A549 (cell line): Measurements from ENCODE around the gene CTNND1. TPM values are rescaled to one million over a fixed set of nuclear protein-coding genes. Genes with fewer than 3 reads are reported as not detected.

Experiments
- ATAC-seq, 2 experiments: fragments of 200-7000 bp in 1 of 2; fragments of >200 bp in 1 of 2; cut with Nextera tagmentation in 1 of 2; cut with Tn5 transposase in 1 of 2; 3 replicates each; pipeline versions ENCODE4 v1.8.0 to v1.9.1; 2018 to 2020; ENCODE audit warnings: mild to moderate bottlenecking in 1 of 2, moderate library complexity in 1 of 2
- CTCF ChIA-PET: fragments of 300-600 bp; sonication (Branson Sonifier 250); formaldehyde crosslinking; extraction: SDS; loops from one replicate; lab custom pipeline; 2021; ENCODE audit warnings: antibody characterized with exemption, inconsistent platforms; lab: Yijun Ruan, JAX
- POLR2A ChIA-PET: fragments of 350-600 bp; formaldehyde crosslinking; extraction: SDS; loops from one replicate; lab custom pipeline; 2021; ENCODE audit warnings: antibody characterized with exemption, inconsistent platforms; lab: Yijun Ruan, JAX
- DNase-seq, 2 experiments: peaks; one replicate each; pipeline versions ENCODE4 v3.0.0 to v3.0.0-alpha.2; 2011 to 2016; ENCODE audit warnings: low read depth in 1 of 2, low spot score in 1 of 2
- FAIRE-seq: peaks from 2 replicates; lab custom pipeline; 2011; peaks lifted over from hg19 to GRCh38; lab: Jason Lieb, UNC
- H3K27ac ChIP-seq, 2 experiments: fragments of >200 bp; sonication (Bioruptor Twin); formaldehyde crosslinking; 3 replicates each; pipeline ENCODE4 v1.5.1; 2016 to 2017
- H3K4me1 ChIP-seq: fragments of >200 bp; sonication (Bioruptor Twin); formaldehyde crosslinking; 3 replicates; pipeline ENCODE4 v1.6.1; 2016
- H3K4me2 ChIP-seq: fragments of >200 bp; sonication (Bioruptor Twin); formaldehyde crosslinking; 3 replicates; pipeline ENCODE4 v1.6.1; 2016
- H3K4me3 ChIP-seq: fragments of >200 bp; sonication (Bioruptor Twin); formaldehyde crosslinking; 3 replicates; pipeline ENCODE4 v1.5.1; 2016
- H3K9me3 ChIP-seq: fragments of >200 bp; sonication (Bioruptor Twin); formaldehyde crosslinking; 3 replicates; pipeline ENCODE4 v1.6.1; 2016
- BCL3 ChIP-seq: fragments of >200 bp; sonication (Bioruptor Twin); formaldehyde crosslinking; IDR thresholded peaks from 3 replicates; pipeline ENCODE4 v1.6.1; 2016
- EHF ChIP-seq: fragments of 250-450 bp; sonication (Bioruptor Pico); IDR thresholded peaks from 2 replicates; pipeline ENCODE4 v1.5.0; 2020; ENCODE audit warnings: mild to moderate bottlenecking
- ESRRA ChIP-seq: fragments of 150-350 bp; IDR thresholded peaks from 2 replicates; pipeline ENCODE4 v1.6.1; 2014; ENCODE audit warnings: mild to moderate bottlenecking, low read length, borderline replicate concordance
- FOSL2 ChIP-seq, 2 experiments: fragments of 450-650 bp in 1 of 2; fragments of >200 bp in 1 of 2; sonication (Bioruptor Twin) in 1 of 2; formaldehyde crosslinking; IDR thresholded peaks; 2 replicates each; pipeline versions ENCODE4 v1.5.0 to v1.6.1; 2016 to 2020; ENCODE audit warnings: mild to moderate bottlenecking in 1 of 2, moderate library complexity in 1 of 2
- HDAC2 ChIP-seq: fragments of 200-600 bp; sonication (generic); IDR thresholded peaks from 2 replicates; pipeline ENCODE4 v1.6.1; 2016
- HEYL ChIP-seq: fragments of 250-450 bp; sonication (Bioruptor Pico); IDR thresholded peaks from 2 replicates; pipeline ENCODE4 v1.8.0; 2021; ENCODE audit warnings: mild to moderate bottlenecking, moderate library complexity
- JUN ChIP-seq, 2 experiments: fragments of >200 bp; sonication (Bioruptor Twin); formaldehyde crosslinking; IDR thresholded peaks; 2 replicates in 1 of 2; 3 replicates in 1 of 2; pipeline ENCODE4 v1.6.1; 2016 to 2017
- JUNB ChIP-seq: fragments of >200 bp; sonication (Bioruptor Twin); formaldehyde crosslinking; IDR thresholded peaks from 2 replicates; pipeline ENCODE4 v1.6.1; 2016
- KDM1A ChIP-seq: fragments of 200-600 bp; sonication (generic); IDR thresholded peaks from 2 replicates; pipeline ENCODE4 v1.6.1; 2016; ENCODE audit warnings: low read depth, mild to moderate bottlenecking
- NR3C1 ChIP-seq: fragments of >200 bp; sonication (Bioruptor Twin); formaldehyde crosslinking; IDR thresholded peaks from 3 replicates; pipeline ENCODE4 v1.6.1; 2017
- POLR2A ChIP-seq: IDR thresholded peaks from 2 replicates; pipeline ENCODE4 v1.6.1; 2012; ENCODE audit warnings: mild to moderate bottlenecking, low read length
- POLR2AphosphoS2 ChIP-seq: conservative IDR thresholded peaks from 2 replicates; pipeline ENCODE4 v1.6.1; 2012; ENCODE audit warnings: low read length, improper control_type of control experiment, inconsistent platforms
- RAD21 ChIP-seq, 2 experiments: fragments of >200 bp in 1 of 2; sonication (Bioruptor Twin) in 1 of 2; formaldehyde crosslinking in 1 of 2; IDR thresholded peaks in 1 of 2; conservative IDR thresholded peaks in 1 of 2; 2 replicates in 1 of 2; 3 replicates in 1 of 2; pipeline ENCODE4 v1.6.1; 2012 to 2018; ENCODE audit warnings: inconsistent platforms in 1 of 2
- RCOR1 ChIP-seq: fragments of 150-350 bp; IDR thresholded peaks from 2 replicates; pipeline ENCODE4 v1.6.1; 2014; ENCODE audit warnings: antibody characterized with exemption, low read length, low read depth
- RNF2 ChIP-seq: fragments of 200-600 bp; sonication (generic); IDR thresholded peaks from 2 replicates; pipeline ENCODE4 v1.6.1; 2016; ENCODE audit warnings: low read depth, mild to moderate bottlenecking, antibody characterized with exemption, moderate library complexity, borderline replicate concordance
- SMC3 ChIP-seq: fragments of >200 bp; sonication (Bioruptor Twin); formaldehyde crosslinking; IDR thresholded peaks from 3 replicates; pipeline ENCODE4 v1.6.1; 2018; ENCODE audit warnings: inconsistent platforms
- SREBF2 ChIP-seq: fragments of 450-650 bp; IDR thresholded peaks from 2 replicates; pipeline ENCODE4 v1.6.1; 2014; ENCODE audit warnings: mild to moderate bottlenecking, moderate library complexity
- USF2 ChIP-seq: fragments of 450-650 bp; IDR thresholded peaks from 2 replicates; pipeline ENCODE4 v1.6.1; 2014; ENCODE audit warnings: antibody characterized with exemption
- WGBS: methylation state at CpG from one replicate; pipeline ENCODE4 v1.1.6; 2017; ENCODE audit errors: missing lambda C conversion rate; 5-methylcytosine and 5-hydroxymethylcytosine counted together
- polyA plus RNA-seq, 4 experiments: library from polyadenylated mRNA; depleted of rRNA in 3 of 4; stranded (reverse); fragments of >200 nt; fragmentation: RNase III in 1 of 4; extraction: RNeasy Plus Mini Kit Qiagen cat#74134 plus additional on column Dnase treatment in 1 of 4; gene quantifications; 2 replicates in 3 of 4; 3 replicates in 1 of 4; pipeline ENCODE4 v1.2.3, GENCODE V29; 2011 to 2017
- TF ChIP-seq, protein P1 (sequence below): fragments of >200 bp; sonication (Bioruptor Twin); formaldehyde crosslinking; IDR thresholded peaks from 2 replicates; pipeline ENCODE4 v1.6.1; 2016

Gene CTNND1
- polyA plus RNA-seq, 2 of the 4 experiments (the other 2 are of a cell fraction), result 72.8 to 146 TPM

DNA sequence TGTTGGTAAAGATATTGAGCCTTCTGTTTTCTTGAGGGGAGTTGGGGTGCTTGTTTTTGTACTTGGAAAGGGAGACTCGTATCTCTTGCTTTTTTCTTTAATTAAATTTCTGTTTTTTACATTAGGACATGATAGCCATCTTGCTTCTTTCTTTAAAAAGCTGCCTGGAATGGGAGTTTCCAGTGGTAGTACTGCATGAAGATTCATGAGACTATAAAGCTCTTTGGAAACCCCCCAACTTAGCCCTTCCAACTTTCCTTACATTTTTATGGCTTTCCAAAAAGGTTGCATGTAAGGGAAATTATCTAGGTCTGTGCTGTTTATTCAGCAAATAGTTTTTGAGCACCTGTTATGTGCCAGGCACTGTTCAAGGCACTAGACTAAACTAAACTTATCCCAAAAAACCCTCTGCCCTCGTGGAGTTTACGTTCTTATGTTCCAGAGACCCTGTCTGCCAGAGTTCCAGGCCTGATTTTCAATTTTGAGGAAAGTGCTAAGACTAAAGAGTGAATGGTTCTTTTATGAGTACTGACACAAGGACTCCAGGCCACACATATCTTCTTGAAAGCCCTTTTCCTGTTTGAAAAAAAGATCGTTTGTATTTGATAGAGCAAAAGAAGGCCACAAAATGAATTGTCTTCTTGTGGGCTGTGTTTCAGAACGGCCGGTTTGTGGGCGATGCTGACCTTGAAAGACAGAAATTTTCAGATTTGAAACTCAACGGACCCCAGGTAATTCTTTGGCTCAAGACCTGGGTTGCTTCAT, 31.9 kb downstream of the CTNND1 start:
- no peak overlapping the region for H3K4me3 ChIP-seq
- H3K4me1 ChIP-seq, result peaks cover 53% of the 10 kb centered on the region
- POLR2A ChIA-PET, result no interaction called here
- no peak for ATAC-seq
- WGBS, result 88% methylated on average over 8 of the region's 8 CpGs
- TF ChIP-seq HDAC2, result no peak
- no peak for TF ChIP-seq JUNB
- no peak for TF ChIP-seq SMC3
- no peak for TF ChIP-seq POLR2A
- TF ChIP-seq SREBF2, result no peak
- no peak for TF ChIP-seq POLR2AphosphoS2
- no peak for TF ChIP-seq HEYL (CRISPR knock-in tag)
- TF ChIP-seq BCL3, result no peak
- no peak for TF ChIP-seq KDM1A
- TF ChIP-seq, protein P1, sequence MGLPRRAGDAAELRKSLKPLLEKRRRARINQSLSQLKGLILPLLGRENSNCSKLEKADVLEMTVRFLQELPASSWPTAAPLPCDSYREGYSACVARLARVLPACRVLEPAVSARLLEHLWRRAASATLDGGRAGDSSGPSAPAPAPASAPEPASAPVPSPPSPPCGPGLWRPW, result no peak
- TF ChIP-seq JUN (IDR thresholded peaks at IDR 0.05), result no peak
- TF ChIP-seq RCOR1, result no peak
- TF ChIP-seq NR3C1, result no peak
- no peak for TF ChIP-seq RNF2
- TF ChIP-seq RAD21 (conservative IDR thresholded peaks at IDR 0.05 in 1 of 2, IDR thresholded peaks at IDR 0.05 in 1 of 2), result no peak
- TF ChIP-seq FOSL2 (IDR thresholded peaks at IDR 0.05), result no peak
- no peak for TF ChIP-seq FOSL2 (CRISPR knock-in tag; IDR thresholded peaks at IDR 0.05)
- no peak for TF ChIP-seq EHF (CRISPR knock-in tag)
- TF ChIP-seq ESRRA, result no peak
- TF ChIP-seq, all 56 proteins: peak for 0
- Histone ChIP-seq H3K9me3 (no peaks in the 10 kb centered on the region), H3K27ac (peak overlapping the region; percentile 55 to 71; a peak in 5 of 6 replicates), H3K4me2 (peak overlapping the region; percentile 71)
- CTCF ChIA-PET, result interaction anchor here (1.4 to 1.9 kb wide), 2 partner anchors 41 to 42 kb away, joined by 3 to 4 read pairs; partner anchors contain the start of gene BTBD18
- no peak for DNase-seq
- no peak for FAIRE-seq

- ATAC-seq, result peak; percentile 64 to 72
- peak overlapping the region; percentile 57 for H3K4me2 ChIP-seq
- ChIA-PET CTCF (interaction anchor here (0.6 to 12.9 kb wide), 11 partner anchors 9 to 778 kb away, joined by 3 to 231 read pairs (median 14); partner anchors contain the start of genes BTBD18 and CTNND1), POLR2A (interaction anchor here (0.6 to 2.4 kb wide), 6 partner anchors 21 to 245 kb away, joined by 3 to 14 read pairs (median 5); partner anchors contain the start of genes CTNND1, MED19, SELENOH and TMX2)
- peak in 1 of 2 experiments; percentile 67 for DNase-seq
- no peak overlapping the region for H3K4me3 ChIP-seq
- 14% methylated on average over 1 of the region's 1 CpG for WGBS
- peaks cover 33% of the 10 kb centered on the region for H3K4me1 ChIP-seq
- TF ChIP-seq USF2 (0 out of 2 replicates have a peak, but pooled peaks have one; percentile 2), JUN (IDR thresholded peaks at IDR 0.05) (no peak), FOSL2 (IDR thresholded peaks at IDR 0.05) (no peak), FOSL2 (CRISPR knock-in tag; IDR thresholded peaks at IDR 0.05) (peak; percentile 55)
- peak overlapping the region; percentile 49 to 81 for H3K27ac ChIP-seq
- no peak for FAIRE-seq
- no peaks in the 10 kb centered on the region for H3K9me3 ChIP-seq
Measured at GRCh38 chr11:57798905-57799559, 37.4 kb downstream of the CTNND1 start.
